HepG2 (cell line): Measurements from ENCODE around the gene ABHD12. TPM values are rescaled to one million over a fixed set of nuclear protein-coding genes. Genes with fewer than 3 reads are reported as not detected.

ENCODE experiments used
- ARNTL ChIP-seq: sonication (generic); formaldehyde crosslinking; IDR thresholded peaks from 2 replicates; pipeline ENCODE4 v1.4.0; 2020; ENCODE audit warnings: mild to moderate bottlenecking, missing genetic modification reagents
- GZF1 ChIP-seq: sonication (generic); formaldehyde crosslinking; IDR thresholded peaks from 2 replicates; pipeline ENCODE4 v1.5.1; 2020; ENCODE audit warnings: mild to moderate bottlenecking, missing genetic modification reagents
- KLF9 ChIP-seq: IDR thresholded peaks from 2 replicates; pipeline ENCODE4 v1.6.1; 2016; ENCODE audit warnings: low read depth
- NFE2 ChIP-seq: sonication (generic); formaldehyde crosslinking; IDR thresholded peaks from 2 replicates; pipeline ENCODE4 v1.4.0; 2020; ENCODE audit warnings: missing genetic modification reagents
- NFE2L1 ChIP-seq: sonication (generic); formaldehyde crosslinking; IDR thresholded peaks from 2 replicates; pipeline ENCODE4 v1.4.0; 2020; ENCODE audit warnings: missing genetic modification reagents, mild to moderate bottlenecking, borderline replicate concordance
- NFYC ChIP-seq: IDR thresholded peaks from 2 replicates; pipeline ENCODE4 v1.6.1; 2016; ENCODE audit warnings: missing genetic modification reagents, missing compliant biosample characterization
- NR2C2 ChIP-seq: sonication (generic); formaldehyde crosslinking; IDR thresholded peaks from 2 replicates; pipeline ENCODE4 v1.4.0; 2020; ENCODE audit warnings: missing genetic modification reagents, mild to moderate bottlenecking, moderate library complexity, borderline replicate concordance
- PAWR ChIP-seq: sonication (generic); formaldehyde crosslinking; IDR thresholded peaks from 2 replicates; pipeline ENCODE4 v1.4.0; 2020; ENCODE audit warnings: missing genetic modification reagents, mild to moderate bottlenecking, borderline replicate concordance
- RELA ChIP-seq: sonication (generic); formaldehyde crosslinking; IDR thresholded peaks from 2 replicates; pipeline ENCODE4 v1.4.0; 2020; ENCODE audit warnings: missing genetic modification reagents
- SALL1 ChIP-seq: sonication (generic); formaldehyde crosslinking; IDR thresholded peaks from 2 replicates; pipeline ENCODE4 v1.8.0; 2022; ENCODE audit warnings: mild to moderate bottlenecking, missing genetic modification reagents
- SIX1 ChIP-seq: sonication (generic); formaldehyde crosslinking; IDR thresholded peaks from 2 replicates; pipeline ENCODE4 v1.4.0; 2020; ENCODE audit warnings: missing genetic modification reagents, borderline replicate concordance
- SSRP1 ChIP-seq: IDR thresholded peaks from 2 replicates; pipeline ENCODE4 v1.6.1; 2016; ENCODE audit warnings: control low read depth
- TBX2 ChIP-seq: sonication (generic); formaldehyde crosslinking; IDR thresholded peaks from 2 replicates; pipeline ENCODE4 v1.5.0; 2020; ENCODE audit warnings: missing genetic modification reagents, mild to moderate bottlenecking, borderline replicate concordance
- THAP11 ChIP-seq: IDR thresholded peaks from 2 replicates; pipeline ENCODE4 v1.6.1; 2016; ENCODE audit warnings: missing biosample characterization, missing genetic modification reagents
- TRIM24 ChIP-seq: sonication (generic); formaldehyde crosslinking; IDR thresholded peaks from 2 replicates; pipeline ENCODE4 v1.8.0; 2022; ENCODE audit warnings: mild to moderate bottlenecking, missing genetic modification reagents
- ZKSCAN5 ChIP-seq: sonication (generic); formaldehyde crosslinking; IDR thresholded peaks from 2 replicates; pipeline ENCODE4 v1.5.1; 2020; ENCODE audit warnings: mild to moderate bottlenecking, missing genetic modification reagents
- ZNF543 ChIP-seq: sonication (generic); formaldehyde crosslinking; IDR thresholded peaks from 2 replicates; pipeline ENCODE4 v1.4.0; 2020; ENCODE audit warnings: mild to moderate bottlenecking, missing genetic modification reagents
- ZNF552 ChIP-seq: sonication (generic); formaldehyde crosslinking; IDR thresholded peaks from 2 replicates; pipeline ENCODE4 v1.9.0; 2022; ENCODE audit warnings: missing genetic modification reagents, mild to moderate bottlenecking, borderline replicate concordance
- ZNF577 ChIP-seq: sonication (generic); formaldehyde crosslinking; IDR thresholded peaks from 2 replicates; pipeline ENCODE4 v1.4.0; 2020; ENCODE audit warnings: mild to moderate bottlenecking, low read depth, missing genetic modification reagents, borderline replicate concordance
- ZNF749 ChIP-seq: sonication (generic); formaldehyde crosslinking; IDR thresholded peaks from 2 replicates; pipeline ENCODE4 v1.8.0; 2022; ENCODE audit warnings: mild to moderate bottlenecking, missing genetic modification reagents, moderate library complexity, borderline replicate concordance
- ZSCAN22 ChIP-seq: sonication (generic); formaldehyde crosslinking; IDR thresholded peaks from 2 replicates; pipeline ENCODE4 v1.4.0; 2020; ENCODE audit warnings: mild to moderate bottlenecking, missing genetic modification reagents
- polyA plus RNA-seq, 8 experiments: library from polyadenylated mRNA; depleted of rRNA in 3 of 8; stranded (reverse) in 7 of 8; unstranded in 1 of 8; fragments of >200 nt; fragmentation: Illumina TruSeq in 4 of 8; extraction: Trizol in 4 of 8; gene quantifications; 2 replicates each; pipeline versions ENCODE4 v1.2.1 to v1.2.3, GENCODE V29; 2011 to 2016; ENCODE audit warnings: low read depth in 4 of 8, missing spikeins in 1 of 8, mixed read lengths in 1 of 8; ENCODE audit not compliant: insufficient read depth in 1 of 8
- total RNA-seq, 5 experiments: library from RNA; depleted of rRNA; stranded (reverse); fragments of >200 nt; fragmentation: Illumina TruSeq; extraction: Trizol; gene quantifications; 2 replicates each; pipeline ENCODE4 v1.2.3, GENCODE V29; 2016; ENCODE audit warnings: low read depth in 1 of 5
- TF ChIP-seq, protein P1 (sequence below): sonication (generic); formaldehyde crosslinking; IDR thresholded peaks from 2 replicates; pipeline ENCODE4 v1.4.0; 2020; ENCODE audit warnings: missing genetic modification reagents, borderline replicate concordance
- TF ChIP-seq, protein P2 (sequence below): sonication (generic); formaldehyde crosslinking; IDR thresholded peaks from 2 replicates; pipeline ENCODE4 v1.5.0; 2020; ENCODE audit warnings: missing genetic modification reagents
- TF ChIP-seq, protein P3 (sequence below): sonication (generic); formaldehyde crosslinking; IDR thresholded peaks from 2 replicates; pipeline ENCODE4 v1.8.0; 2022; ENCODE audit warnings: missing genetic modification reagents, mild to moderate bottlenecking, borderline replicate concordance
- TF ChIP-seq, protein P4 (sequence below): sonication (generic); formaldehyde crosslinking; IDR thresholded peaks from 2 replicates; pipeline ENCODE4 v1.4.0; 2020; ENCODE audit warnings: mild to moderate bottlenecking, low read depth, missing genetic modification reagents

Gene ABHD12
- total and polyA plus RNA-seq, 2 of the 13 experiments (the other 11 are each of a cell fraction or from before 2014, with no cell fraction given), result 23.5 to 72.1 TPM

DNA sequence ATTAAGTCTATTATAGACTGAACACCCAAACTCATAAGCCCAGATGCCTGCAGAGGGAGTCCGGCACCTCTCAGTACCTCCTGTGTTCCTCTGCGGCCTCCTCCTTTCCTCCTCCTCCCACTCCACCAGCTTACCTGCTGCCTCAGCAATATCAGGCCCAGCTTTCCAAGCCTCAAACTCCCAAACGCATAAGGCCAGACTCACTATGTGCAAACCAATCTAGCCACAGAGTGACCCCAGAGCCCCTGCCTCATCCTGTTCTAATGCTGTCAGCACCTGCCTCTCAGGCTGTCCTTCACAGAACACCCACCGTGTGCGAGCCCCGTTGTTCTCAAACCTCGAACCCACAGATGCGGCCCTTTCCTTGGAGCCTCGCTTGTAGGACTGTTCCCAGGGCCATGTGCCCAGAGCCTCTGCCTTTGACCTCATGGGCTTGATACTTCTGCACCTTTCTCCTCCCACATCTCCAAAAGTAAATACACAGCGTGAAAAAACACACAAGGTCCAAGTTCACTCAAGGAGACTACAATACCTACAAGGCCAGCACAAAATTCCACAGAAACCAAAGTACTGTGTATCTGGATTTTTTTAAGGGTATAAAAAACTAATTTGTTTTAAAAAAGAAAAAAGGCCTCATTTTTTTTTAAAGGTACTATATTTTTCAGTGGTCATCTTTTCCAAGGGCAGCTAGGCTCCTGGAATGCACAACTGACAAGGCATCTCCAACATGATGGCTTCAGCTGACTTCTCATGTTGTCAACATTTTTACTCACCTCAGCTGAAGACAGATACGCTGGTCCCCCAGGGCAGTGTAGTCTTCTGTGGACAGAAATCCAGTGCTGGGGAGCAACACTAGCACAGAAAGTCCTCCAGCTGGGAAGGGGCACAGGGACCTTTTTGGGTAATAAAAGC is 52.3 kb downstream of the ABHD12 start (continued):
- TF ChIP-seq NFE2L1 (CRISPR knock-in tag) (peak; percentile 43; the same call in 1 of the 2 replicates), ARNTL (CRISPR knock-in tag) (peak; percentile 89), GZF1 (no peak), NFYC (peak; percentile 46), ZNF552 (0 out of 2 replicates have a peak, but pooled peaks have one; percentile 30), NR2C2 (peak; percentile 92), SSRP1 (CRISPR knock-in tag) (0 out of 2 replicates have a peak, but pooled peaks have one; percentile 45), ZNF577 (no peak), ZNF749 (CRISPR knock-in tag) (peak; percentile 89; the same call in 1 of the 2 replicates), SIX1 (CRISPR knock-in tag) (peak; percentile 67; the same call in 1 of the 2 replicates), ZNF543 (peak; percentile 86), NFE2 (CRISPR knock-in tag) (no peak), ZSCAN22 (no peak), THAP11 (CRISPR knock-in tag) (peak; percentile 77; the same call in 1 of the 2 replicates), TRIM24 (CRISPR knock-in tag) (no peak), TBX2 (peak; percentile 93), SALL1 (peak; percentile 98), ZKSCAN5 (CRISPR knock-in tag) (no peak), KLF9 (CRISPR knock-in tag) (peak; percentile 95), RELA (CRISPR knock-in tag) (no peak), PAWR (CRISPR knock-in tag) (no peak)
- TF ChIP-seq, protein P1, sequence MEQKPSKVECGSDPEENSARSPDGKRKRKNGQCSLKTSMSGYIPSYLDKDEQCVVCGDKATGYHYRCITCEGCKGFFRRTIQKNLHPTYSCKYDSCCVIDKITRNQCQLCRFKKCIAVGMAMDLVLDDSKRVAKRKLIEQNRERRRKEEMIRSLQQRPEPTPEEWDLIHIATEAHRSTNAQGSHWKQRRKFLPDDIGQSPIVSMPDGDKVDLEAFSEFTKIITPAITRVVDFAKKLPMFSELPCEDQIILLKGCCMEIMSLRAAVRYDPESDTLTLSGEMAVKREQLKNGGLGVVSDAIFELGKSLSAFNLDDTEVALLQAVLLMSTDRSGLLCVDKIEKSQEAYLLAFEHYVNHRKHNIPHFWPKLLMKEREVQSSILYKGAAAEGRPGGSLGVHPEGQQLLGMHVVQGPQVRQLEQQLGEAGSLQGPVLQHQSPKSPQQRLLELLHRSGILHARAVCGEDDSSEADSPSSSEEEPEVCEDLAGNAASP (CRISPR knock-in tag), result peak; percentile 99
- TF ChIP-seq, protein P2, sequence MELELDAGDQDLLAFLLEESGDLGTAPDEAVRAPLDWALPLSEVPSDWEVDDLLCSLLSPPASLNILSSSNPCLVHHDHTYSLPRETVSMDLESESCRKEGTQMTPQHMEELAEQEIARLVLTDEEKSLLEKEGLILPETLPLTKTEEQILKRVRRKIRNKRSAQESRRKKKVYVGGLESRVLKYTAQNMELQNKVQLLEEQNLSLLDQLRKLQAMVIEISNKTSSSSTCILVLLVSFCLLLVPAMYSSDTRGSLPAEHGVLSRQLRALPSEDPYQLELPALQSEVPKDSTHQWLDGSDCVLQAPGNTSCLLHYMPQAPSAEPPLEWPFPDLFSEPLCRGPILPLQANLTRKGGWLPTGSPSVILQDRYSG, result 0 out of 2 replicates have a peak, but pooled peaks have one; percentile 12
- TF ChIP-seq, protein P3, sequence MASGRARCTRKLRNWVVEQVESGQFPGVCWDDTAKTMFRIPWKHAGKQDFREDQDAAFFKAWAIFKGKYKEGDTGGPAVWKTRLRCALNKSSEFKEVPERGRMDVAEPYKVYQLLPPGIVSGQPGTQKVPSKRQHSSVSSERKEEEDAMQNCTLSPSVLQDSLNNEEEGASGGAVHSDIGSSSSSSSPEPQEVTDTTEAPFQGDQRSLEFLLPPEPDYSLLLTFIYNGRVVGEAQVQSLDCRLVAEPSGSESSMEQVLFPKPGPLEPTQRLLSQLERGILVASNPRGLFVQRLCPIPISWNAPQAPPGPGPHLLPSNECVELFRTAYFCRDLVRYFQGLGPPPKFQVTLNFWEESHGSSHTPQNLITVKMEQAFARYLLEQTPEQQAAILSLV (CRISPR knock-in tag), result peak; percentile 92; the same call in 1 of the 2 replicates
- TF ChIP-seq, protein P4, sequence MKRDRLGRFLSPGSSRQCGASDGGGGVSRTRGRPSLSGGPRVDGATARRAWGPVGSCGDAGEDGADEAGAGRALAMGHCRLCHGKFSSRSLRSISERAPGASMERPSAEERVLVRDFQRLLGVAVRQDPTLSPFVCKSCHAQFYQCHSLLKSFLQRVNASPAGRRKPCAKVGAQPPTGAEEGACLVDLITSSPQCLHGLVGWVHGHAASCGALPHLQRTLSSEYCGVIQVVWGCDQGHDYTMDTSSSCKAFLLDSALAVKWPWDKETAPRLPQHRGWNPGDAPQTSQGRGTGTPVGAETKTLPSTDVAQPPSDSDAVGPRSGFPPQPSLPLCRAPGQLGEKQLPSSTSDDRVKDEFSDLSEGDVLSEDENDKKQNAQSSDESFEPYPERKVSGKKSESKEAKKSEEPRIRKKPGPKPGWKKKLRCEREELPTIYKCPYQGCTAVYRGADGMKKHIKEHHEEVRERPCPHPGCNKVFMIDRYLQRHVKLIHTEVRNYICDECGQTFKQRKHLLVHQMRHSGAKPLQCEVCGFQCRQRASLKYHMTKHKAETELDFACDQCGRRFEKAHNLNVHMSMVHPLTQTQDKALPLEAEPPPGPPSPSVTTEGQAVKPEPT (CRISPR knock-in tag), result peak; percentile 93; the same call in 1 of the 2 replicates
